Esophagus (tissue), 2 donors: ENCODE measurements around the gene PACSIN2. TPM values are rescaled to one million over a fixed set of nuclear protein-coding genes. Genes with fewer than 3 reads are reported as not detected.

Source experiments
- H3K27ac ChIP-seq, 2 donors: one replicate each; pipeline ENCODE4 v1.5.1; 2013; ENCODE audit warnings: low read depth in 2 of 2, mild to moderate bottlenecking in 2 of 2, inconsistent platforms in 1 of 2, low read length in 1 of 2, moderate library complexity in 1 of 2
- H3K27me3 ChIP-seq, 2 donors: one replicate each; pipeline ENCODE4 v1.6.1; 2013; ENCODE audit warnings: low read length in 2 of 2, control low read depth in 1 of 2, mild to moderate bottlenecking in 1 of 2; ENCODE audit not compliant: insufficient read depth in 2 of 2, control insufficient read depth in 1 of 2
- H3K36me3 ChIP-seq, 2 donors: one replicate each; pipeline ENCODE4 v1.6.1; 2013; ENCODE audit warnings: low read length in 1 of 2; ENCODE audit not compliant: control insufficient read depth in 2 of 2, insufficient read depth in 2 of 2
- H3K4me1 ChIP-seq, 2 donors: one replicate each; pipeline ENCODE4 v1.6.1; 2013; ENCODE audit warnings: low read length in 1 of 2; ENCODE audit not compliant: control insufficient read depth in 2 of 2, insufficient read depth in 2 of 2
- H3K4me3 ChIP-seq, 2 donors: one replicate each; pipeline ENCODE4 v1.5.1; 2013; ENCODE audit warnings: low read length in 2 of 2, mild to moderate bottlenecking in 2 of 2, low read depth in 1 of 2, moderate library complexity in 1 of 2
- H3K9me3 ChIP-seq, 2 donors: one replicate each; pipeline ENCODE4 v1.6.1; 2013; ENCODE audit warnings: mild to moderate bottlenecking in 2 of 2, low read depth in 1 of 2, low read length in 1 of 2, moderate library complexity in 1 of 2; ENCODE audit not compliant: control insufficient read depth in 2 of 2, insufficient read depth in 1 of 2
- WGBS, 2 donors: extraction: QIAGEN DNeasy Blood & Tissue Kit; methylation state at CpG; one replicate each; pipeline ENCODE4 v1.1.7; 2013; 5-methylcytosine and 5-hydroxymethylcytosine counted together
- polyA plus RNA-seq, 2 donors: library from polyadenylated mRNA; stranded (reverse); fragments of 200-250 nt; gene quantifications; one replicate each; pipeline ENCODE4 v1.2.3, GENCODE V29; 2013
- donor health status: healthy with polysubstance abuse.
- donor health status: Bipolar disorder and iron deficiency.

Gene PACSIN2
- polyA plus RNA-seq, 2 donors: 17.1 to 20.3 TPM

DNA sequence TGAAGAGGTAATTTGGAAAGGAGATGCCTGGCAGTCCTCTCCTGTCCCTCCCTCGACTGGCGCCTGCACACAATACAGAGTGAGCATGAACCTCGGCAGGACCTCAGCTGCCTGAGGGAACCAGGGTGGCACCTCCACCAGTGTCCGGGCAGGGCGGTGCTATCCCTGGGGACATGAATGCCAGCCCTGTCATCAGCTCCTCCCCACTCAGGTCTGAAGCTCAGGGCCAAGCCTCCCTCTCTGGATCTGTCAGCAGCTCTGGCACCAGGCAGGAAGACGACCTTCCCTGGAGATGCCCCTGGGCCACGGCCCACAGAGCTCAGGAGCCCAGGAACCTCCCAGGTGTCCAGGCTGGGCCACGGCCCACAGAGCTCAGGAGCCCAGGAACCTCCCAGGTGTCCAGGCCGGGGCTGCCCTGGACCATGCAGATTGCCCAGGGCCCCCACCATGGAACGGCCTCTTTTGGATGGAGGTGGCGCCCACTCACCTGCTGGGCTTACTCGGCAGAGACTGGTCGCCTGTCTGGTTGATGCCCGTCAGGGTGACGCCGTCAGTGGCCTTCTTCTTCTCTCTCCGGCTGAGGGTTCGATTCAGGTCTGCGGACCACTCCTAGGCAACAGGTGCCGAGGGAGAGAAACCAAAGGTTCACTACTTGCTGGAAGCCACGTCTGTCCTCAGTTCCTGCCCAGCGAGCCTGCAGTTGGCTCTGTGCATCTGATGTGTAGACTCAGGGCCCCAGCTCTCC, 136.2 kb downstream of the PACSIN2 start:
- Histone ChIP-seq H3K27ac (no peak overlapping the region), H3K4me3 (no peak overlapping the region), H3K27me3 (no peaks in the 10 kb centered on the region), H3K36me3 (peaks cover 34 to 52% of the 10 kb centered on the region in 2 donors), H3K9me3 (no peaks in the 10 kb centered on the region), H3K4me1 (peaks cover 0 to 9% of the 10 kb centered on the region in 2 donors)
- WGBS, 2 donors: 86 to 91% methylated on average over 22 of the region's 22 CpGs

DNA sequence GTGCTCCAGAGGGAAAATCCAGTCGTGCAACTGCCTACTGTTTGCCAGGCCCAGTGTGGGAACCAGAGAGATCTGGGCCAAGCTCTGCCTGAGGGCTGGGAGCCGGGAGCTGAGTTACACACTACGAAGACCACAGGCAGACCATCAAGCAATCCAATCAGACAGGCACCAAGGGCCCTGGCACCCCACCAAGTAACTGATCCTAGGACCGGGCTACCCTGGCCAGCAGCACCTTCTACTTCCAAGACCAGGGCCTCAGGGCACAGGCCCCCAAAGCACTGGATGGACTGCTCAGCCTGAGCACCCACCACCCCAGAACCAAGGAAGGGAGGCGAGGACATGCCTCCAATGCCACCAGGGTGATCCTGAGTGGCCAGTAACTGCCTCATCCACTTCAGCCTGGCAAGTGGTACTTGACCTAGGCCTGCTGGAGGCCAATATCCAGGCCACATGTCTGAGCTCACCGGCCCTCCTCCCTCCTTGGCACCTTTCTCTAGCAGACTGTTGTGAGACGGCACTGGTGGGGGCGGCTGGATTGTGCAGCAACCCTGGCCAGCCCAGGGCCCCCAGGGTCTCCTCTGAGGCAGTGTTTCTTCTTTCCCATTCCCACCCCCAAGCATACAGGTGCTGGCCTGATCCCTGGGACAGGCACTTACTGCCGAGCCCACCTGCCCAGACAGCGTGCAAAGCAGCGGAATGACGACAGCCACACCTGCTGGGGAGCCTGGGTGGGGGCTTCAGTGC, 137.2 kb downstream of the PACSIN2 start:
- H3K4me3 ChIP-seq: no peak overlapping the region
- no peaks in the 10 kb centered on the region for H3K9me3 ChIP-seq
- H3K36me3 ChIP-seq: peaks cover 36 to 54% of the 10 kb centered on the region in 2 donors
- WGBS, 2 donors: 87 to 88% methylated on average over 12 of the region's 12 CpGs
- H3K4me1 ChIP-seq: peaks cover 0 to 9% of the 10 kb centered on the region in 2 donors
- H3K27ac ChIP-seq: no peak overlapping the region
- no peaks in the 10 kb centered on the region for H3K27me3 ChIP-seq

DNA sequence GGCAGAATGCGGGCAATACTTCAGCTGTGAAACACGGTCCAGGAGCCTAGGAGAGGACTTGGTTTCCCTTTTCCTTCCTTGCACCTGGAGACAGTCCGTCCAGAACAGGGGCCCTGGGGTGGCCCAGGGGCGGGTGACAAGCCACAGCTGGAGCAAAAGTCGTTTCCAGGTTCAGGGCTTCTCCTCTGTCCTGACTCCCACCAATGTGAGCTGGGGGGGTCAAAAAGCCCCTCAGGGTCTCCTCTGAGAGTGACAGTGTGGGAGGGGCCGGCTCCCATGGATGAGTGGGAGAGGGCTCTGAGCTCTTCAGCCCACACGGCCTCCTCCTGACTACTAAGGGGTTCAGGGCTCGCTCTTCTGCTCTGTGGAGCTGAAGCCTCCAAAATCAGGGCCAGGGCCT, 137.8 kb downstream of the PACSIN2 start:
- Histone ChIP-seq H3K4me3 (no peak overlapping the region), H3K36me3 (peaks cover 40 to 60% of the 10 kb centered on the region in 2 donors), H3K27me3 (no peaks in the 10 kb centered on the region), H3K27ac (no peak overlapping the region), H3K4me1 (peaks cover 0 to 2% of the 10 kb centered on the region in 2 donors), H3K9me3 (no peaks in the 10 kb centered on the region)
- WGBS, 2 donors: 81 to 84% methylated on average over 8 of the region's 8 CpGs

DNA sequence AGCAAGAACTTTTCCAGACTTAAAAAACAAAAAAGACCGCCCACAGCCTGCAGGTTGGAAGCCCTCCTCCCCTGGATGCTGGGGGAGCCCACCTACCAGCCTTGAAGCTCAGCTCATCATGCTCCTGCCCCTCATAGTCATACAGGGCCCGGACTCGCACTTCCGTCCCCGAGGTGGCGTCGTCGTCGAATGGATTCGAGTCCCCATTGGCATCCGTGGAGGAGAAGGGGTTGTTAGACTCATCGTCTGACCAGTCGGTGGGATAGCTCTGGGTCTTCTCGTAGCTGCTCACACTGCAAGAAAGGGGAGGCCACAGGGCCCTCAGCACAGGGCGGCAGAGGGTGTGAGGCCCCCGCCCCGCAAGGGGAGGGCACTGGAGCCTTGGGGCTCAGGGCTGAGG, 138.9 kb downstream of the PACSIN2 start:
- no peak overlapping the region for H3K27ac ChIP-seq
- no peak overlapping the region for H3K4me3 ChIP-seq
- H3K4me1 ChIP-seq: no peaks in the 10 kb centered on the region
- no peaks in the 10 kb centered on the region for H3K27me3 ChIP-seq
- 94 to 95% methylated on average over 17 of the region's 17 CpGs for WGBS, 2 donors
- H3K36me3 ChIP-seq: peaks cover 37 to 62% of the 10 kb centered on the region in 2 donors
- H3K9me3 ChIP-seq: no peaks in the 10 kb centered on the region

DNA sequence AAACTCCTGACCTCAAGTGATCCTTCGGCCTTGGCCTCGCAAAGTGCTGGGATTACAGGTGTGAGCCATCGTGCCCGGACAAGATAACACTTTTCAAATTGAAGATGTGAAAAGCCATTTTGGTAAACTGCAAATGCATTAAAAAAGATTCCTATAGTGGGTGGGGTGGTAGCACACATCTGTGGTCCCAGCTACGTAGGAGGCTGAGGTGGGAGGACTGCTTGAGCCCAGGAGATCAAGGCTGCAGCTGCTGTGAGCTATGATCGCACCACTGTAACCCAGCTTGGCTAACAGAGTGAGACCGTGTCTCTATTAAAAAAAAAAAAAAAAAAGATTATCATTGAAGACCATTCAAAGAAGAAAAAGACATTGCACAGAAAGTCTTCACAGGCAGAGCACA, 140.9 kb downstream of the PACSIN2 start:
- Histone ChIP-seq H3K36me3 (peaks cover 31 to 57% of the 10 kb centered on the region in 2 donors), H3K27me3 (no peaks in the 10 kb centered on the region), H3K27ac (no peak overlapping the region), H3K4me3 (no peak overlapping the region), H3K9me3 (no peaks in the 10 kb centered on the region), H3K4me1 (peaks cover 0 to under 1% of the 10 kb centered on the region in 2 donors)
- WGBS, 2 donors: 96 to 98% methylated on average over 7 of the region's 7 CpGs

DNA sequence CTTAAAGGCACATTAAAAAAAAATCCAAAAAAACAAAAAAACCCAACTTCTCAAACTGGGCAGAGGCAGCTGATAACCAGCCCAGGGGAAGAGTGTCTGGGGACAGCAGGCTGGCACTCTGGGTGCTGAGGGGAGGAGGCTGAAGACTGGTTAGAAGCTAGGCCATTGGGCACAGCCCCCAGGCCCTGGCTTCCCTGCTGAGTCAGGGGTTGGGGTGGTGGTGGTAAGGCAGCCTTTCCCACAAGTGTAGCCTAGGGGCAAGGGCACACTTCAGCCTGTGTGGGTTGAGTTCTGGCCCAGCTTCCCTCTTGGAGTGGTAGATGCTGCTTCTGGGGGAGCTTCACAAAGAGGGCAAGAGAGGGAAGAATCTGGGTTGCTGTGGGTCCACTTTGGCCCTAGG, 141.6 kb downstream of the PACSIN2 start:
- peaks cover 26 to 51% of the 10 kb centered on the region in 2 donors for H3K36me3 ChIP-seq
- H3K27ac ChIP-seq: no peak overlapping the region
- no peak overlapping the region for H3K4me3 ChIP-seq
- H3K9me3 ChIP-seq: no peaks in the 10 kb centered on the region
- peaks cover 0 to 6% of the 10 kb centered on the region in 2 donors for H3K4me1 ChIP-seq
- H3K27me3 ChIP-seq: no peaks in the 10 kb centered on the region

DNA sequence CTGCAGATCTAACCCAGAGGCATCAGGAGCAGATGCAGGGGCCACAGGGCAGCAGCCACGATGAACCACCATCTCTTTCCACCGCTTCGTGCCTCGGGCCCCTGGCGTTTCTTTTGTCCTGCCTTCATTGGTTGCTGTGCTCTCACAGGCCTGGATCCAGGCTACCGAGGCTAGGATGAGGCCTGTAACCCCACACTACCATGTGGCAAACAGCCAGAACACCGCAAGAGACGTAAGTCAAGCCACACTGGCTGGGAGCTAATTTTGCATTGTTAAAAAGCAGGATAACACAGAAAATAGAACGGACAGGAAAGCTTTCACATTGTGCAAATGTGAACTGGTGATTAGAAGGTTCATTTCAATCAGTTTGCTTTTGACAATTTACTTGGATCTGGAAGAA, 142.1 kb downstream of the PACSIN2 start:
- no peaks in the 10 kb centered on the region for H3K9me3 ChIP-seq
- H3K27ac ChIP-seq: no peak overlapping the region
- no peak overlapping the region for H3K4me3 ChIP-seq
- H3K36me3 ChIP-seq: peaks cover 25 to 45% of the 10 kb centered on the region in 2 donors
- no peaks in the 10 kb centered on the region for H3K27me3 ChIP-seq
- 78 to 81% methylated on average over 9 of the region's 9 CpGs for WGBS, 2 donors
- H3K4me1 ChIP-seq: peaks cover 0 to 6% of the 10 kb centered on the region in 2 donors

DNA sequence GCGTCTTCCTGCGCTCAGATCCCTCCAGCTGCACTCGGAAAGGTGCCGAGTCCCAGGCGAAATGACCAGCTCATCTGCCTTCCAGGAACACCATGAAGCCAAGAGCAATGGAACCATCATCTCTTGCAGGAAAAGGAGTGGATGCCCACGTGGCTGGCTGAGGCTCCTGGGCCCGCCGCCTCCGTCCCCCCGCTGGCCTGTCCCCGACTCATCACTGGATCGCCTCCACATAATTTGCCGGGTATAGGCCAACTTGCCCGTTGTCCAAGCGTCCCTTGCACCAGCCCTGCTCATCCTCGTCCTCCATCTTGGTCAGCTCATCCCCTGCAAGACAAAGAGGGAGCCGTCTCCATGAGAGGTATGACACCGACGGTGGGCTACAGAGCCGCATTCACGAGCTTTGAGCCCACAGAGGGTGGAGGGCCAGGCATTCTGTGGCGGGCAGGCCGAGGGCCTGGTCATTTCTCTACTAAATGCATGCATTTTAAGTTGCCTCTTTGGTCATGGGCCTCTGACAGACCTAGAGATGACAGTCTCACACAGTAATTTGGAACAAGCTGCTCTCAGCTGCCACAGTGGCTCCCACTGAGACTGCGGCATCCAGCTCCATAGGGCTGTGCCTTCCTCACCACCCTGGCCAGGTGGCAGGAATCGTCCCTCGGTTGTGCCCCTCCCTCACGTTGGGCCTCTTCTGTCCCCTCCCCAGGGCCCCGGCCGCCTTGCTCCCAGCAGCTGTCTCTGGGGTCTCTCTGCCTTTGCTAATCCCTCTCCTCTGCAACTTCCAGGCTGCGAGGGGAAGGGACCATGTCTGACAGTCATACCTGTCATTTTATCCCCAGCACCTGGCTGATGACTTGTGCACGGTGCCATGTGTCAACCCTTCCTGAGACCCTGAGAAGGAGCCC, 143.6 kb downstream of the PACSIN2 start:
- no peak overlapping the region for H3K27ac ChIP-seq
- H3K36me3 ChIP-seq: peaks cover 19 to 35% of the 10 kb centered on the region in 2 donors
- 91 to 93% methylated on average over 31 of the region's 31 CpGs for WGBS, 2 donors
- no peak overlapping the region for H3K4me3 ChIP-seq
- H3K9me3 ChIP-seq: no peaks in the 10 kb centered on the region
- peaks cover 0 to 6% of the 10 kb centered on the region in 2 donors for H3K4me1 ChIP-seq
- no peaks in the 10 kb centered on the region for H3K27me3 ChIP-seq

DNA sequence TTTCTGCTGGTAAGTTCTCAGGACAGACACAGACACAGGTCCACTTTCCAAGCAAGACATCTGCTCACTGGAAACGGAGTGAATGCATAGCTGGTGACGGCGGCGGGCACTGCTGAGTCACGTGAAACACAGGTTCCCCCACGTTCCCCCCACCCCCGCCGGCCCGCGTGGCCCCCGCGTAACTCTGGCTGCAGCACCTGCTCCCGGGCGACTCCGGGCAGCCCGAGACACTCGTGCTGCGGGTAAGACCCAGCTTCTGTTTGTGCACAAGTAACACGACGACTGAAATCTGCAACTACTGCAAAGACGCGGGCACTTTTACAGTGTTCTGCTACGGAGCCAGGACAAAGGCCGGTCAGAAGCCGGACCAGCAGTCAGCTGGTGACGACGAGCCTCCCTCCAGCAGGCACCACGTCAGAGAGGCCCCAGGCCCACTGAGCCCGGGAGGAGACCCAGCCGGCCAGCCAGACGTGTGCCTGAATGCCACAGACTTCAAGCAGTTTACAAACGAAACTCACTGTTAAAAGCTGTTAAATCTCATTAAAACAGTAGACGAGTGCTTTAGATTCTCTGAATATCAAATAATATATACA, 145.0 kb downstream of the PACSIN2 start:
- Histone ChIP-seq H3K9me3 (no peaks in the 10 kb centered on the region), H3K4me1 (peaks cover 0 to 6% of the 10 kb centered on the region in 2 donors), H3K27ac (no peak overlapping the region), H3K4me3 (no peak overlapping the region), H3K27me3 (no peaks in the 10 kb centered on the region), H3K36me3 (peaks cover 14 to 27% of the 10 kb centered on the region in 2 donors)
- 80 to 88% methylated on average over 33 of the region's 33 CpGs for WGBS, 2 donors
